Activated CD4-positive, alpha-beta T cell treated with anti-CD3 and anti-CD28 coated beads, Interleukin-2, amount 50 U/mL, for 1 hour (primary cell): Measurements from ENCODE around the gene WNK2.
"Not testable (repeated sequence)": the region's sequence is repeated elsewhere in the genome, so short reads cannot be mapped to it uniquely, and the experiment has no call there.

Experiments used
- DNase-seq: peaks from one replicate; pipeline ENCODE4 v3.0.0-alpha.2; 2020

Gene WNK2

GRCh38 chr9:93315118-93315517, 131.2 kb downstream of the WNK2 start:
- no peak for DNase-seq

- no peak for DNase-seq
Observed at GRCh38 chr9:93315960-93316359, 132.0 kb downstream of the WNK2 start.

GRCh38 chr9:93316726-93317494, 133.0 kb downstream of the WNK2 start:
- no peak for DNase-seq

- DNase-seq = no peak
Observed at GRCh38 chr9:93317495-93318094, 133.7 kb downstream of the WNK2 start.

GRCh38 chr9:93318480-93318879, 134.5 kb downstream of the WNK2 start:
- DNase-seq = no peak

- no peak for DNase-seq
Observed at GRCh38 chr9:93319301-93319991, 135.5 kb downstream of the WNK2 start.

- no peak for DNase-seq
Observed at GRCh38 chr9:93319992-93320500, 136.1 kb downstream of the WNK2 start.

- DNase-seq = no peak
Observed at GRCh38 chr9:93320591-93321219, 136.8 kb downstream of the WNK2 start.

- no peak for DNase-seq
Observed at GRCh38 chr9:93321220-93321610, 137.3 kb downstream of the WNK2 start.

GRCh38 chr9:93323446-93323954, 139.6 kb downstream of the WNK2 start:
- DNase-seq = not testable (repeated sequence)

GRCh38 chr9:93324191-93324834, 140.4 kb downstream of the WNK2 start:
- no peak for DNase-seq

- DNase-seq = no peak
Observed at GRCh38 chr9:93325307-93326035, 141.5 kb downstream of the WNK2 start.

- DNase-seq = no peak
Observed at GRCh38 chr9:93326056-93326455, 142.1 kb downstream of the WNK2 start.

- DNase-seq = no peak
Observed at GRCh38 chr9:93326654-93327053, 142.7 kb downstream of the WNK2 start.

- no peak for DNase-seq
Observed at GRCh38 chr9:93329629-93330280, 145.8 kb downstream of the WNK2 start.

- DNase-seq = no peak
Observed at GRCh38 chr9:93332317-93332716, 148.4 kb downstream of the WNK2 start.

GRCh38 chr9:93336720-93337119, 152.8 kb downstream of the WNK2 start:
- no peak for DNase-seq

- DNase-seq = not testable (repeated sequence)
Observed at GRCh38 chr9:93338196-93338595, 154.3 kb downstream of the WNK2 start.

GRCh38 chr9:93340091-93340490, 156.2 kb downstream of the WNK2 start:
- DNase-seq = no peak

GRCh38 chr9:93341820-93342219, 157.9 kb downstream of the WNK2 start:
- not testable (repeated sequence) for DNase-seq

- DNase-seq = not testable (repeated sequence)
Observed at GRCh38 chr9:93342428-93342827, 158.5 kb downstream of the WNK2 start.
